ENCODE measurements around the gene CTTN. TPM values are rescaled to one million over a fixed set of nuclear protein-coding genes. Genes with fewer than 3 reads are reported as not detected.
A peak's percentile ranks its signal among the peaks of the same experiment; 100 is the strongest.
"Not testable (repeated sequence)": the region's sequence is repeated elsewhere in the genome, so short reads cannot be mapped to it uniquely, and the experiment has no call there.

The CTTN gene
- total RNA-seq, 1 donor from 2014 or later: 155 TPM

GRCh38 chr11:70381350-70381749 is 17.0 kb upstream of the CTTN start:
- DNase-seq (ENCODE audit: low spot score): no peak

GRCh38 chr11:70381872-70382861 is 16.2 kb upstream of the CTTN start:
- no peak for DNase-seq (ENCODE audit: low spot score)

- no peak for DNase-seq (ENCODE audit: low spot score)
Measured at GRCh38 chr11:70383664-70384565, 14.4 kb upstream of the CTTN start.

GRCh38 chr11:70384566-70385152 is 13.7 kb upstream of the CTTN start:
- DNase-seq (ENCODE audit: low spot score): no peak

GRCh38 chr11:70387564-70387963 is 10.8 kb upstream of the CTTN start:
- DNase-seq (ENCODE audit: low spot score): no peak

- DNase-seq (ENCODE audit: low spot score): no peak
Measured at GRCh38 chr11:70389201-70389600, 9.1 kb upstream of the CTTN start.

- not testable (repeated sequence) for DNase-seq (ENCODE audit: low spot score)
Measured at GRCh38 chr11:70390882-70391281, 7.4 kb upstream of the CTTN start.

GRCh38 chr11:70394211-70394950 is 3.9 kb upstream of the CTTN start:
- no peak for DNase-seq (ENCODE audit: low spot score)

GRCh38 chr11:70397336-70397982 is 870 bp upstream of the CTTN start:
- DNase-seq (ENCODE audit: low spot score): peak; percentile 5

- no peak for DNase-seq (ENCODE audit: low spot score)
Measured at GRCh38 chr11:70398834-70399680, 728 bp downstream of the CTTN start.

GRCh38 chr11:70399681-70400112 is 1.4 kb downstream of the CTTN start:
- DNase-seq (ENCODE audit: low spot score): peak; percentile 86

GRCh38 chr11:70400643-70401042 is 2.3 kb downstream of the CTTN start:
- no peak for DNase-seq (ENCODE audit: low spot score)

GRCh38 chr11:70402016-70402415 is 3.7 kb downstream of the CTTN start:
- no peak for DNase-seq (ENCODE audit: low spot score)

GRCh38 chr11:70402685-70403084 is 4.4 kb downstream of the CTTN start:
- DNase-seq (ENCODE audit: low spot score): no peak

GRCh38 chr11:70404244-70404643 is 5.9 kb downstream of the CTTN start:
- no peak for DNase-seq (ENCODE audit: low spot score)

GRCh38 chr11:70405679-70406395 is 7.5 kb downstream of the CTTN start:
- DNase-seq (ENCODE audit: low spot score): no peak

GRCh38 chr11:70407121-70407520 is 8.8 kb downstream of the CTTN start:
- no peak for DNase-seq (ENCODE audit: low spot score)

- DNase-seq (ENCODE audit: low spot score): no peak
Measured at GRCh38 chr11:70407814-70408213, 9.5 kb downstream of the CTTN start.

GRCh38 chr11:70408326-70408725 is 10.0 kb downstream of the CTTN start:
- not testable (repeated sequence) for DNase-seq (ENCODE audit: low spot score)
